Measurements from ENCODE around the gene NANOGP8. TPM values are rescaled to one million over a fixed set of nuclear protein-coding genes. Genes with fewer than 3 reads are reported as not detected.

NANOGP8 gene
- total RNA-seq, 2 experiments from 2014 or later = not detected

DNA sequence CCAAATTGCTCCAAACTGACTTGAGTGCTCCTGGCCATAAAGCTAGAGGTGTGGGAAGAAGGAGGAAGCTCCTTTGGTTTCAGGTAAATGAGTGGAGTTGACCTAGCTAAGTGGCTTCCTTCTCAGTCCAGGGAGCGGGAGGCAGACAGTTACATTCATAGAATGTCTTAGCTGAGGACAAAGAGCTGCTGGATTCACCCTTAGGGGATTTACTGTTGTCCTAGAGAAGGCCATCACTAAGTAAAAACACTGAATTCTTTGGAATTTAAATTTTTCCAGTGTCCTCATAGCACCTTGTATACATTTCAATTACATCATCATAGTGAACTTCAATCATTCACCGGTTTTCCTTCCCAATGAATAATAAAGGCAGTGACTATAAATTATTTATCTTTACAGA is 27.3 kb upstream of the NANOGP8 start:
- intact Hi-C loops (cut with micrococcal nuclease) = no loop called here
- Mint-ChIP-seq H3K4me1 (ENCODE audit: low read depth) (no peaks in the 10 kb centered on the region), H3K9me3 (no peaks in the 10 kb centered on the region), H3K27me3 (ENCODE audit: low read depth) (no peaks in the 10 kb centered on the region), H3K4me3 (no peak overlapping the region), H3K27ac (no peak overlapping the region), H3K36me3 (ENCODE audit: low read depth) (no peaks in the 10 kb centered on the region)
- CTCF ChIA-PET = no interaction called here
- DNase-seq = no peak

DNA sequence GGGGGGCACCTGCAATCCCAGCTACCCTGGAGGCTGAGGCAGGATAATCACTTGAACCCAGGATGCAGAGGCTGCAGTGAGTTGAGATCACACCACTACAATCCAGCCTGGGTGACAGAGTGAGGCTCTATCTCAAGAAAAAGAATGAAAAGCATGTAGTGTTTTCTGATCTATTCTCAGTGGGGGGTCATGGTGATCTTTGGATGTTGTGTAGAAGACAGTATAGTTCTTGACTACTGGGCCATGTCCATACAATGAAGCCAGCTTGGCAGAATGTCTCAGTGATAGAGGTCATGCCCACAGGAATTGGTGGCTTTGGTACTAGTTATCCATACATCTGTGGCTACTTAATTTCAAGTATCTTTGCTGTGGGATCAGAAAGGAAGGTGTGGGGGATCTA is 26.8 kb upstream of the NANOGP8 start:
- H3K9me3 Mint-ChIP-seq = no peaks in the 10 kb centered on the region

DNA sequence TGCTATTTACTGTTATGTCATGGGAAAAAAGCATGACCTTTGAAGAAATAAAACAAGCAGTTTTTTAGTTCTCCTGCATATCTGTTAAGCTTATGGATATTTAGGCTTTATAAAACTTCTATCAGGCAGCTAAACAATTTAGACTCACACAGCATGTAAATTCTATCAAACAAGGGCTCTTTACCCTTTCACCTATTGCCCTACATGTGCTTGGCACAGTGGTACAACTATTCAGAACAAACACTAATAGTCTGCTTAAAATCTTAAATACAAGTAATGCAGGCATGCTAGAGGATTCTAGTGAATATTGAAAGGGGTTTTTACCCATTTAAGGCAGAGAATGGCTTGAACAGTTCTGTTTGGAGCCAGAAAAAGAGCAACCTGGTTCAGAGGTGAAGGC is 23.4 kb upstream of the NANOGP8 start:
- intact Hi-C loops (cut with micrococcal nuclease) = no loop called here
- no peak overlapping the region for H3K4me3 Mint-ChIP-seq
- CTCF ChIA-PET = interaction anchor here (0.9 kb wide), 1 partner anchor 28 kb away, joined by 3 read pairs; no protein-coding TSS in a partner anchor
- no peaks in the 10 kb centered on the region for H3K4me1 Mint-ChIP-seq (ENCODE audit: low read depth)
- no peaks in the 10 kb centered on the region for H3K27me3 Mint-ChIP-seq (ENCODE audit: low read depth)
- H3K36me3 Mint-ChIP-seq (ENCODE audit: low read depth) = no peaks in the 10 kb centered on the region
- H3K9me3 Mint-ChIP-seq = no peaks in the 10 kb centered on the region
- H3K27ac Mint-ChIP-seq = no peak overlapping the region
- DNase-seq = no peak

More for the DNA sequence above, 26.8 kb upstream of the NANOGP8 start:
- DNase-seq = no peak
- CTCF ChIA-PET = interaction anchor here (0.7 kb wide), 1 partner anchor 26 kb away, joined by 3 read pairs; no protein-coding TSS in a partner anchor
- no peaks in the 10 kb centered on the region for H3K36me3 Mint-ChIP-seq (ENCODE audit: low read depth)
- H3K4me1 Mint-ChIP-seq (ENCODE audit: low read depth) = no peaks in the 10 kb centered on the region
- H3K4me3 Mint-ChIP-seq = no peak overlapping the region
- no peak overlapping the region for H3K27ac Mint-ChIP-seq
- intact Hi-C loops (cut with micrococcal nuclease) = no loop called here
- H3K27me3 Mint-ChIP-seq (ENCODE audit: low read depth) = no peaks in the 10 kb centered on the region

DNA sequence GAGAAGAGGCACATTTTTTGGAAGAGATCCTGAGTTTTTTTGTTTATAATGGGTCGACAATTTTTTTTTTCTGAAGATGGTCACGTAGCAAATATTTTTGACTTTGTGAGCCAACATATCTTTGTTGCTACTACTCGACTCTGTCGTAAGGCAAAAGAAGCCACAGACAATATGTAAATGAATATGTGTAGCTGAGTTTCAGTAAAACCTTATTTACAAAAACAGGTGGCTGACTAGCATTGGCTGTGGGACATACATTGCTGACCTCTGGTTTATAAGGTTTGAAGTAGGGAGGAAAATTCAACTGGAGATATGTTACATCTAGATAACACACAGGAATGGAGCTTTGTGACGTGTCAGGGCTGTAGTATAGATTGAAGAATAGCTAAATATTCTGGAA is 22.5 kb upstream of the NANOGP8 start:
- H3K4me3 Mint-ChIP-seq = no peak overlapping the region
- no peaks in the 10 kb centered on the region for H3K27me3 Mint-ChIP-seq (ENCODE audit: low read depth)
- CTCF ChIA-PET = interaction anchor here (0.9 kb wide), 1 partner anchor 27 kb away, joined by 3 read pairs; no protein-coding TSS in a partner anchor
- H3K4me1 Mint-ChIP-seq (ENCODE audit: low read depth) = no peaks in the 10 kb centered on the region
- no peak overlapping the region for H3K27ac Mint-ChIP-seq
- intact Hi-C loops (cut with micrococcal nuclease) = no loop called here
- H3K9me3 Mint-ChIP-seq = no peaks in the 10 kb centered on the region
- no peak for DNase-seq
- H3K36me3 Mint-ChIP-seq (ENCODE audit: low read depth) = no peaks in the 10 kb centered on the region

DNA sequence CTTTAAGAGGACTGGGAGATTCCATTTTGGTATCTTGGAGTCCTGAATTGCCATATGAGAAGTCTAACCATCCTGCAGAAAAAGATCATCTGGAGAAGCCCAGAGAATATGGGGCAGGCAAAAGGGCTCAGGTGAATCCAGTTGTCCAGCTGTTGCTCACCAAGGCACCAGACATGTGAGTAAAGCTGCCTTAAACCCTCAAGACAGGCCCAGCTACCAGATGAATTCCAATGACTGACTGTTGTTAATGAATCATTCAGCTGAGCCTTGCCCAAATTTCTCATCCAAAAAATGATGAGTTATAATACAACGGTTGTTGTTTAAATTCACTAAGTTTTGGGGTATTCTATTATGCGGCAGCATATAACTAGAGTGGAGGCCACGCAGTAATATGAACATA is 22.0 kb upstream of the NANOGP8 start:
- DNase-seq = no peak
- CTCF ChIA-PET = no interaction called here
- intact Hi-C loops (cut with micrococcal nuclease) = no loop called here
- H3K36me3 Mint-ChIP-seq (ENCODE audit: low read depth) = no peaks in the 10 kb centered on the region
- H3K4me3 Mint-ChIP-seq = no peak overlapping the region
- no peak overlapping the region for H3K27ac Mint-ChIP-seq
- H3K4me1 Mint-ChIP-seq (ENCODE audit: low read depth) = no peaks in the 10 kb centered on the region
- H3K9me3 Mint-ChIP-seq = no peaks in the 10 kb centered on the region
- H3K27me3 Mint-ChIP-seq (ENCODE audit: low read depth) = no peaks in the 10 kb centered on the region

DNA sequence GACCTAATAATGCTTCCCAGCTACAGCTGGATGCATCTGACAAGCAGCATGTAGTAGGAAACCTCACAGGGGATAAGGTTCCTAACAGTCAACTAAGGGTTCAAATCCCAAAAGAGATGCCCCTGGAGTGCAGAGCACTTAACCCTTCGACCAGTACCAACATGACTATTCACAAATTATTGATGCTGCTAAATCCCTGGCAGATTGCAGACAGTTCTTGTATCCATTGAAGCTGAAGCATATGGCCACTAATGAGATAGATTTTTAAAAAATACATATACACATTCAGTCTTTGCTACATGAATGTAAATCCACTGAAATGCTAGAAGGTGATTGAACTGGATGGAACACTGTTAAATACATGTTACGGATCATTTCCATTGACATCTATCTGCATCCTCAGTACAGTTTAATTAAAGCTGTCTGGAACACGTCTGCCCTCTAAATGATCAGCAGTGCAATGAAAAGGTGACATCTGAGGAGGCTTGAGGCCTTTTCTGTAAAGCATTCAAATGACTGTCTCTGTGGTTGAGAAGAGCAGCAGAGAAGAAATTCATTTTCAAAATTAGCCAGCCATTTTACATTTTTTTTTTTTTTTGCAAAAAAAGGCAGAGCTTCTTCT is 19.5 kb upstream of the NANOGP8 start:
- CTCF ChIA-PET = interaction anchor here (0.6 kb wide), 1 partner anchor 1903 kb away, joined by 3 read pairs; no protein-coding TSS in a partner anchor
- intact Hi-C loops (cut with micrococcal nuclease) = no loop called here

DNA sequence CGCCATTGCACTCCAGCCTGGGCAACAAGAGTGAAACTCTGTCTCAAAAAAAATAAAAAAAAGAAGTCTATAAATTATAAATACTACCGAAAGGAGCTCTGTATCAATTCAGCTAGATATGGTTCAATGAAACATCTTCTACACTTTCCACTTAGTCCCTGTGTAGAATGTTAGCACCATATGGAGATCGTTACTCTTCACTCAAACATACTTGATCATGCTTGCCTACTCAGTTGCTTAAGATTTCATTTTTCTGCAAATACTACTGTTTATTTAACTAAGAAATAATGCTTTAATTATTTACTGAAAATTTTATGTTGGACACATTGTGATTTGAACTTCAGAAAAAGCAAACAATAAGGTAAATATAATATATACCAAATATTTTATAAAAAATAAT is 17.1 kb upstream of the NANOGP8 start:
- H3K27ac Mint-ChIP-seq = no peak overlapping the region
- intact Hi-C loops (cut with micrococcal nuclease) = no loop called here
- H3K4me3 Mint-ChIP-seq = no peak overlapping the region
- H3K36me3 Mint-ChIP-seq (ENCODE audit: low read depth) = no peaks in the 10 kb centered on the region
- no peaks in the 10 kb centered on the region for H3K27me3 Mint-ChIP-seq (ENCODE audit: low read depth)
- CTCF ChIA-PET = no interaction called here
- no peak for DNase-seq
- H3K9me3 Mint-ChIP-seq = no peaks in the 10 kb centered on the region
- no peaks in the 10 kb centered on the region for H3K4me1 Mint-ChIP-seq (ENCODE audit: low read depth)

More for the DNA sequence above, 19.5 kb upstream of the NANOGP8 start:
- Mint-ChIP-seq H3K27ac (no peak overlapping the region), H3K9me3 (no peaks in the 10 kb centered on the region), H3K4me1 (ENCODE audit: low read depth) (no peaks in the 10 kb centered on the region), H3K4me3 (no peak overlapping the region), H3K36me3 (ENCODE audit: low read depth) (no peaks in the 10 kb centered on the region), H3K27me3 (ENCODE audit: low read depth) (no peaks in the 10 kb centered on the region)
- no peak for DNase-seq

DNA sequence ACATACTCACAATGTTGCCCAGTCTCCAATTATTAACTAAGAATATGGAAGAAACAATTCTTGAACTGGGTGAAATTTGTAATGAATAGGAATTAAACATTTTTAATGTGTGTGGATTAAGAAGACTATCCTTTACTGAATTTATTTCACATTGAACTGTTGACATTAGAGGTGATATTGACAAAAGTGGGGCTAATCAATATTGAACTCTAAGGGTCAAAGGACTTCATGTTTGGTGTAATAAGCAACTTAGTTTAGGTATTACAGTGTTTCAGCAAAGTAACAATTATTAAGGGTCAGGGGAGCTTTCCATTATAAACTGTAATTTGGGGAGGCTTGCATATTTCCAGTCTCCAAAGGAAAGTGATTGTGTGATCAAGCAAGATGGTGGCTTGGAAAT is 16.2 kb upstream of the NANOGP8 start:
- Mint-ChIP-seq H3K9me3 (no peaks in the 10 kb centered on the region), H3K4me3 (no peak overlapping the region), H3K4me1 (ENCODE audit: low read depth) (no peaks in the 10 kb centered on the region), H3K36me3 (ENCODE audit: low read depth) (no peaks in the 10 kb centered on the region), H3K27me3 (ENCODE audit: low read depth) (no peaks in the 10 kb centered on the region), H3K27ac (no peak overlapping the region)
- CTCF ChIA-PET = no interaction called here
- no peak for DNase-seq
- intact Hi-C loops (cut with micrococcal nuclease) = no loop called here

DNA sequence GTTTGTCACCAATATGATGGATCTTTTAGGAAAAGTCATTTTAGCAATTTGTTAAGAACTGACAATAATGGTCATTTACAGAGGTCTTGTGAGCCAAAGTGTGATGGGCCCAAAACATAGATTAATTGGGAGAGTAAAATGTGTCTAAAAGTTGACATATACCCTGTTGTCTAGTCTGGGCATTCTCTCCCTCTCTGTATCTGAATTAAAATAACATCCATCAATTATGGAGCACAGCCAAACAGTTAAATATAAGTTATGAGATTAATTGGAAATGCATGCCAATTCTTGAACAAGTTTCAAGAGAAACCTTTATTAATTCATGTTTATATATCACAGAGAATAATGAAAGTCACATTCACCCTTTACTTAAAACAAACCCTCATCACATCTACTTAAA is 13.6 kb upstream of the NANOGP8 start:
- Mint-ChIP-seq H3K4me3 (no peak overlapping the region), H3K36me3 (ENCODE audit: low read depth) (no peaks in the 10 kb centered on the region), H3K9me3 (no peaks in the 10 kb centered on the region), H3K4me1 (ENCODE audit: low read depth) (no peaks in the 10 kb centered on the region), H3K27me3 (ENCODE audit: low read depth) (no peaks in the 10 kb centered on the region), H3K27ac (no peak overlapping the region)
- no peak for DNase-seq
- CTCF ChIA-PET = no interaction called here
- intact Hi-C loops (cut with micrococcal nuclease) = no loop called here

DNA sequence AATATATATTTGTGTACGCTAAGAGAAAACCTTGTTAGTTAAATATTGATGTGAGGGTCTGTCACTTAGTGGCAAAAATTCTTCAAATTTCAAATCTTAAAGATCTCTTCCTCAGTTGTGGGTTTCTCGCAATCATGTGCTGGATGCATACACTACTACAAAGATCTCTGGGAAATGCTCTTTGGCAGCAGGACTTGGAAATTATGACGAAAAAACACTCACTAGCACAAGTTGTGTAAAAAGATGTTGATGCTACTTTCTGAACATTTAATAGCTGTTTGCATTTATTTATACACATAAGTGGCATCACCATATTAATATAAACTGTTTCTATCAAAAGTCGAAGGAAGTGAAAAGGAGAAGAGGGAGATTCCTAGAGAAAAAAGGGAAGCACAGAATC is 10.8 kb upstream of the NANOGP8 start:
- peaks cover 2% of the 10 kb centered on the region for H3K36me3 Mint-ChIP-seq (ENCODE audit: low read depth)
- intact Hi-C loops (cut with micrococcal nuclease) = no loop called here
- no peak overlapping the region for H3K27ac Mint-ChIP-seq
- H3K4me1 Mint-ChIP-seq (ENCODE audit: low read depth) = no peaks in the 10 kb centered on the region
- no peaks in the 10 kb centered on the region for H3K27me3 Mint-ChIP-seq (ENCODE audit: low read depth)
- DNase-seq = no peak
- no peaks in the 10 kb centered on the region for H3K9me3 Mint-ChIP-seq
- no peak overlapping the region for H3K4me3 Mint-ChIP-seq
- CTCF ChIA-PET = no interaction called here

DNA sequence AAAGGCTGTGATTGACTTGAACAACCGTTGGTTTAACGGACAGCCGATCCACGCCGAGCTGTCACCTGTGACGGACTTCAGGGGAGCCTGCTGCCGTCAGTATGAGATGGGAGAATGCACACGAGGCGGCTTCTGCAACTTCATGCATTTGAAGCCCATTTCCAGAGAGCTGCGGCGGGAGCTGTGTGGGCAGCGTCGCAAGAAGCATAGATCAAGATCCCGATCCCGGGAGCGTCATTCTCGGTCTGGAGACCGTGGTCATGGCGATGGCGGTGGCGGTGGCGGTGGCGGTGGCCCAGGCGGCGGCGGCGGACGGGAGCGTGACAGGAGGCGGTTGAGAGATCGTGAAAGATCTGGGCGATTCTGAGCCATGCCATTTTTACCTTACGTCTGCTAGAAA is 7.8 kb upstream of the NANOGP8 start:
- no peaks in the 10 kb centered on the region for H3K4me1 Mint-ChIP-seq (ENCODE audit: low read depth)
- intact Hi-C loops (cut with micrococcal nuclease) = no loop called here
- H3K4me3 Mint-ChIP-seq = no peak overlapping the region
- peaks cover 2% of the 10 kb centered on the region for H3K36me3 Mint-ChIP-seq (ENCODE audit: low read depth)
- CTCF ChIA-PET = no interaction called here
- no peak for DNase-seq
- no peaks in the 10 kb centered on the region for H3K27me3 Mint-ChIP-seq (ENCODE audit: low read depth)
- H3K27ac Mint-ChIP-seq = no peak overlapping the region
- no peaks in the 10 kb centered on the region for H3K9me3 Mint-ChIP-seq

DNA sequence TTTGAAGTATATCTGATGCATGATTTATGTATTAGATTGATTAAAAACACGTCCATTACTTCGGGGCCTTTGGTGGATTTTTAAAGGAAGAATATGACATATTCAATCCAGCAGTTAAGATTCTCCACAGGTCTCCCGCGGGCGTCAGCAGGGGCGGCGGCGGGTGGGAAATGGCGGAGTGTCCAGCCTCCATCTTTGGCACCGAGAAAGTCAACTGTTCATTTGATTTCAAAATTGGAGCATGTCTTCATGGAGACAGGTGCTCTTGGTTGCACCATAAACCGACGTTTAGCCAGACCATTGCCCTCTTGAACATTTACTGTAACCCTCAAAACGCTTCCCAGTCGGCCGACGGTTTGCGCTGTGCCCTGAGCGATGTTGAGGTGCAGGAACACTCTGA is 7.2 kb upstream of the NANOGP8 start:
- Mint-ChIP-seq H3K9me3 (no peaks in the 10 kb centered on the region), H3K36me3 (ENCODE audit: low read depth) (peaks cover 2% of the 10 kb centered on the region), H3K27me3 (ENCODE audit: low read depth) (no peaks in the 10 kb centered on the region), H3K4me1 (ENCODE audit: low read depth) (no peaks in the 10 kb centered on the region), H3K27ac (no peak overlapping the region), H3K4me3 (no peak overlapping the region)
- DNase-seq = no peak
- intact Hi-C loops (cut with micrococcal nuclease) = no loop called here
- CTCF ChIA-PET = interaction anchor here (1.4 kb wide), 1 partner anchor 352 kb away, joined by 4 read pairs; no protein-coding TSS in a partner anchor

DNA sequence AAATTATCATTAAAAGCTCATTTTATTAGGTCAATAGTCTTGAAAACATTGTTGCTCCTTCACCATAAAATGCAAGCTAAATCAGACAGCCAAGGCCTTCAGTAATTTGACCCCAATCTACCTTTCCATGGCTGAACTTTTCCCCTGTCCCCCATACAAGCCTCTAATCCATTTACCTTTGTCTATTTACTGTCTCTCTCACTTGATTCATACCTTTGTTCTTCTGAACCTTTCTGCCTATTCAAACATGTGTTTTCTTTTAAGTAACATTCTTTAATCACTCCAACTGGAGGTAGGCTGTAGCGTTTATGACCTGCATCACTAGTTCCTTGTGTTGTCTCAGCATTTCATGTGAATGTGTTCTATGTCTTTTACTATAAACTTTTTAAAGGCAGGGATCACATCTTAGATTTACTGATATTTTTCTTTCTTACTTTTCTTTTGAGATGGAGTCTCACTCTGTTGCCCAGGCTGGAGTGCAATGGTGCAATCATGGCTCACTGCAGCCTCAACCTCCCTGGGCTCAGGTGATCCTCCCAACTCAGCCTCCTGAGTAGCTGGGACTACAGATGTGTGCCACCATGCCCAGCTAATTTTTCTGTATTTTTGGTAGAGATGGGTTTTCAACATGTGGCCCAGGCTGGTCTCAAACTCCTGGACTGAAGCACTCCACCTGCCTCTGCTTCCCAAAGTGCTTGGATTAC is 5.2 kb upstream of the NANOGP8 start:
- no peak overlapping the region for H3K4me3 Mint-ChIP-seq
- CTCF ChIA-PET = interaction anchor here (1.3 kb wide), 1 partner anchor 11 kb away, joined by 4 read pairs; no protein-coding TSS in a partner anchor
- no peak overlapping the region for H3K27ac Mint-ChIP-seq

More for the DNA sequence above, 5.2 kb upstream of the NANOGP8 start:
- no peak for DNase-seq
- no peaks in the 10 kb centered on the region for H3K4me1 Mint-ChIP-seq (ENCODE audit: low read depth)
- intact Hi-C loops (cut with micrococcal nuclease) = no loop called here
- no peaks in the 10 kb centered on the region for H3K9me3 Mint-ChIP-seq
- no peaks in the 10 kb centered on the region for H3K27me3 Mint-ChIP-seq (ENCODE audit: low read depth)
- H3K36me3 Mint-ChIP-seq (ENCODE audit: low read depth) = peaks cover 2% of the 10 kb centered on the region
